Mucosa of rectum (tissue), 2 donors: ENCODE measurements around the gene NUP210.
A peak's percentile ranks its signal among the peaks of the same experiment; 100 is the strongest.
"Not testable (repeated sequence)": the region's sequence is repeated elsewhere in the genome, so short reads cannot be mapped to it uniquely, and the experiment has no call there.

Source experiments
- H3K27ac ChIP-seq, 2 donors: one replicate each; pipeline ENCODE4 v1.7.0; 2013; ENCODE audit warnings: inconsistent platforms in 2 of 2, low read depth in 2 of 2, low read length in 2 of 2
- H3K27me3 ChIP-seq, 2 donors: one replicate each; pipeline ENCODE4 v1.7.0; 2013; ENCODE audit warnings: low read length in 2 of 2; ENCODE audit not compliant: control insufficient read depth in 2 of 2, insufficient read depth in 2 of 2
- H3K36me3 ChIP-seq, 2 donors: one replicate each; pipeline ENCODE4 v1.7.0; 2013; ENCODE audit warnings: low read length in 2 of 2; ENCODE audit not compliant: control insufficient read depth in 2 of 2, insufficient read depth in 2 of 2
- H3K4me1 ChIP-seq, 2 donors: one replicate each; pipeline ENCODE4 v1.7.0; 2013; ENCODE audit warnings: low read length in 2 of 2, mild to moderate bottlenecking in 1 of 2; ENCODE audit not compliant: control insufficient read depth in 2 of 2, insufficient read depth in 2 of 2
- H3K4me3 ChIP-seq, 2 donors: one replicate each; pipeline ENCODE4 v1.7.0; 2013; ENCODE audit warnings: low read length in 2 of 2
- H3K9ac ChIP-seq, 2 donors: one replicate each; pipeline ENCODE4 v1.7.0; 2013; ENCODE audit warnings: low read length in 2 of 2, low read depth in 1 of 2, mild to moderate bottlenecking in 1 of 2
- H3K9me3 ChIP-seq, 2 donors: one replicate each; pipeline ENCODE4 v1.7.0; 2013; ENCODE audit warnings: low read length in 2 of 2; ENCODE audit not compliant: control insufficient read depth in 2 of 2
- donor health status: healthy.
- donor health status: Normal muscosa, but diverticular disease.

The NUP210 gene

DNA sequence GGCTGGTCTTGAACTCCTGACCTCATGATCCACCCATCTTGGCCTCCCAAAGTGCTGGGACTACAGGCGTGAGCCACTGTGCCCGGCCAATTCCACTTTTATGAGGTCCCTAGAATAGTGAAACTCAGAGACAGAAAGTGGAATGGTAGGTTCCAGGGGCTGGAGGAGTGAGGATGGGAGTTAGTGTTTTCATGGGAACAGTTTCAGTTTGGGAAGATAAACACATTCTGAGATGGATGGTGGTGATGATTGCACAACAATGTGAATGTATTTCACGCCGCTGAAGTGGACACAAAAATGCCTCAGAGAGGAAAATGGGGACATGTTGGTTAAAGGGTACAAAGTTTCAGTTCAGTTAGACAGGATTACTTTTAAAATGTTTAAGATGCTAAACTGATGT lies 37.5 kb upstream of the NUP210 start:
- H3K27me3 ChIP-seq: no peaks in the 10 kb centered on the region
- H3K36me3 ChIP-seq: no peaks in the 10 kb centered on the region
- no peaks in the 10 kb centered on the region for H3K9me3 ChIP-seq
- no peak overlapping the region for H3K27ac ChIP-seq
- H3K4me1 ChIP-seq: peaks cover under 1% of the 10 kb centered on the region in 2 donors
- H3K4me3 ChIP-seq: no peak overlapping the region
- no peak overlapping the region for H3K9ac ChIP-seq

DNA sequence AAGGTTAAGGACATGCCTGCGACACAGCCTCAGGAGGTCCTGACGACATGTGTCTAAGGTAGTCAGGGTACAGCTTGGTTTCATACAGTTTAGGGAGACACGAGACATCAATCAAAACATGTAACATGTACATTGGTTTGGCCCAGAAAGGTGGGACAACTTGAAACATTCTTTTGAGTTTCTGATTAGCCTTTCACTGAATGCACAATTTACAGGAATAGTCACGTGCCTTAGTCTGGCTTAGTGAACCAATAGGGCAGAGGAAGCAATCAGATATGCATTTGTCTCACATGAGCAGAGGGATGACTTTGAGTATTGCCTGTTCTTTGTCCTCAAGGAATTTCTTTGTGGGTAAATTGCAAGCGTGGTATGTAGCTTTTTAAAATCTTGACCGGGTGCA lies 35.5 kb upstream of the NUP210 start:
- H3K4me1 ChIP-seq: peaks cover 7 to 10% of the 10 kb centered on the region in 2 donors
- H3K9me3 ChIP-seq: no peaks in the 10 kb centered on the region
- no peak overlapping the region for H3K27ac ChIP-seq
- H3K36me3 ChIP-seq: no peaks in the 10 kb centered on the region
- no peaks in the 10 kb centered on the region for H3K27me3 ChIP-seq
- no peak overlapping the region for H3K9ac ChIP-seq
- H3K4me3 ChIP-seq: no peak overlapping the region

DNA sequence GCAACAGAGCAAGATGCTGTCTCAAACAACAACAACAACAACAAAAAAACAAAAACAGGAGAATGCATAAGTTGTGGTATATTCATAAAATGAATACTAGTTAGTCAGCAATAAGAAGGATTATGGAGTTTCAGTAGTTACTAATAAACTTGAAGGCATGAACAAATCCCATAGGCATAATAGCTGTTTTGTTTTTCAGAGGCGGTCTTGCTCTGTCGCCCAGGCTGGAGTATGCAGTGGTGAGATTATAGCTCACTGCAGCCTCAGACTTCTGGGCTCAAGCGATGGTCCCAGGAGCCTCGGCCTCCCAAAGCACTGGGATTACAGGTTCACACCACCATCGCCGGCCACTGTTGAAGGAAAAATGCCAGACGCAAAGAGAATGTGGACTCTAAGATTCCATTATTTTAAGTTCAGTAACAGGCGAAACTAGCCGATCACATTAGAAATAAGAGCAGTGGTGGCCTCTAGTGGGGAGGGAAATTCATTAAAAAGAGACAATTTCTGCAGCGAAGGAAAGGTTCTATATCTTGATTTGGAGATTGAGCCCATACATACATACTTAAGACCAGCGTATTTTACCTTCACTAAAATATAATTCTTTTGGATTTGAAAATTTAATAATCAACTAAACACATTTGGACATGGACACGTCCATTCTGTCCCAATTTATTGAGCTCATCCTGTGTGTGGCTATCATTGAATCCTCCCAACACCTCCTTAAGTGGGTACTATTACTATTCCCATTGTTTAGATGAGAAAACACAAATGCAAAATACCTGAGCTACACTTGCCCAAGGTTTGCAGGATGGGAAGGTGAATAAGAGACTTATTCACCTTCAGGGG lies 32.6 kb upstream of the NUP210 start:
- Histone ChIP-seq H3K36me3 (no peaks in the 10 kb centered on the region), H3K9ac (peak overlapping the region in 1 of 2 donors; percentile 67), H3K4me3 (peak overlapping the region; percentile 84 to 93), H3K27me3 (no peaks in the 10 kb centered on the region), H3K4me1 (peaks cover 7 to 10% of the 10 kb centered on the region in 2 donors), H3K9me3 (no peaks in the 10 kb centered on the region), H3K27ac (peak overlapping the region; percentile 83 to 91)

GRCh38 chr3:13451301-13451673 lies 31.2 kb upstream of the NUP210 start:
- peaks cover 7 to 10% of the 10 kb centered on the region in 2 donors for H3K4me1 ChIP-seq
- H3K27ac ChIP-seq: peak overlapping the region; percentile 43 to 91
- H3K36me3 ChIP-seq: no peaks in the 10 kb centered on the region
- peak overlapping the region; percentile 84 to 93 for H3K4me3 ChIP-seq
- peak overlapping the region; percentile 67 to 72 for H3K9ac ChIP-seq
- H3K27me3 ChIP-seq: no peaks in the 10 kb centered on the region
- no peaks in the 10 kb centered on the region for H3K9me3 ChIP-seq

GRCh38 chr3:13442882-13443281 lies 22.8 kb upstream of the NUP210 start:
- H3K36me3 ChIP-seq, H3K27ac ChIP-seq, H3K9me3 ChIP-seq, H3K4me3 ChIP-seq, H3K27me3 ChIP-seq, H3K4me1 ChIP-seq, H3K9ac ChIP-seq: not testable (repeated sequence)

- Histone ChIP-seq H3K4me1 (no peaks in the 10 kb centered on the region), H3K36me3 (no peaks in the 10 kb centered on the region), H3K4me3 (no peak overlapping the region), H3K27me3 (no peaks in the 10 kb centered on the region), H3K9ac (no peak overlapping the region), H3K27ac (no peak overlapping the region), H3K9me3 (no peaks in the 10 kb centered on the region)
Measured at GRCh38 chr3:13440204-13440817, 20.2 kb upstream of the NUP210 start.

DNA sequence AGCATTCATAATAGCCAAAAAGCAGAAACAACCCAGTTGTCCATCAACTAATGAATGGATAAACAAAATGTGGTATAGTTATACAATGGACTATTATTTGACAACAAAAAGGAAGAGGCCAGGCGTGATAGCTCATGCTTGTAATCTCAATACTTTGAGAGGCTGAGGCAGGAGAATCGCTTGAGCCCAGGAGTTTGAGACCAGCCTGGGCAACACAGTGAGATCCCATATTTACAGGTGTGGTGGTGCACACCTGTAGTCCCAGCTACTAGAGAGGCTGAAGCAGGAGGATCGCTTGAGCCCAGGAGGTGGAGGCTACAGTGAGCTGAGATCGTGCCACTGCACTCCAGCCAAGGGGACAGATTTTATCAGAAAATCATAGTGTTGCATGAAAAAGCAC lies 16.1 kb upstream of the NUP210 start:
- not testable (repeated sequence) for H3K27me3 ChIP-seq, H3K27ac ChIP-seq, H3K9me3 ChIP-seq, H3K4me1 ChIP-seq, H3K36me3 ChIP-seq, H3K9ac ChIP-seq, H3K4me3 ChIP-seq

DNA sequence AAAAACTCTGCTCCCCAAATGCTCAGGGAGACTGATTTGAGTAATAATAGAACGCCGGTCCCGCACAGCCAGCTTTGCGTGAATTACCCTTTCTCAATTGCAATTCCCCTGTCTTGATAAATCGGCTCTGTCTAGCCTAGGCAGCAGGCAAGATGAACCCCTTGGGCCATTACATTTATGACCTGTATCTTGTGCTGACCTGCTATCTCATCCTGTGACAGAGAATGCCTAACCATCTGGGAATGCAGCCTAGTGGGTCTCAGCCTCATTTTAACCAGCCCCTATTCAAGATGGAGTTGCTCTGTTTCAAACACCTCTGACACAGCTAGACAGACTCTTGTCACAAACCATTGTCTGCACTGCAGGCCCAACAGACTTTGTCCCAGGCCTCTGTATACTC lies 13.8 kb upstream of the NUP210 start:
- Histone ChIP-seq H3K27ac (no peak overlapping the region), H3K4me3 (no peak overlapping the region), H3K9me3 (no peaks in the 10 kb centered on the region), H3K9ac (no peak overlapping the region), H3K27me3 (no peaks in the 10 kb centered on the region), H3K4me1 (no peaks in the 10 kb centered on the region), H3K36me3 (no peaks in the 10 kb centered on the region)

GRCh38 chr3:13432093-13432492 lies 12.0 kb upstream of the NUP210 start:
- Histone ChIP-seq H3K4me1 (no peaks in the 10 kb centered on the region), H3K4me3 (no peak overlapping the region), H3K9ac (no peak overlapping the region), H3K27ac (no peak overlapping the region), H3K27me3 (no peaks in the 10 kb centered on the region), H3K9me3 (no peaks in the 10 kb centered on the region), H3K36me3 (no peaks in the 10 kb centered on the region)

GRCh38 chr3:13430411-13430875 lies 10.3 kb upstream of the NUP210 start:
- H3K9ac ChIP-seq, H3K36me3 ChIP-seq, H3K4me3 ChIP-seq, H3K27ac ChIP-seq, H3K27me3 ChIP-seq, H3K9me3 ChIP-seq, H3K4me1 ChIP-seq: not testable (repeated sequence)
